ENCODE measurements around the gene ARHGAP10. TPM values are rescaled to one million over a fixed set of nuclear protein-coding genes. Genes with fewer than 3 reads are reported as not detected.
"Not testable (repeated sequence)": the region's sequence is repeated elsewhere in the genome, so short reads cannot be mapped to it uniquely, and the experiment has no call there.

Gene ARHGAP10
- total RNA-seq, 6 experiments from 2014 or later: 5.5 to 13.3 (median 10.4) TPM

DNA sequence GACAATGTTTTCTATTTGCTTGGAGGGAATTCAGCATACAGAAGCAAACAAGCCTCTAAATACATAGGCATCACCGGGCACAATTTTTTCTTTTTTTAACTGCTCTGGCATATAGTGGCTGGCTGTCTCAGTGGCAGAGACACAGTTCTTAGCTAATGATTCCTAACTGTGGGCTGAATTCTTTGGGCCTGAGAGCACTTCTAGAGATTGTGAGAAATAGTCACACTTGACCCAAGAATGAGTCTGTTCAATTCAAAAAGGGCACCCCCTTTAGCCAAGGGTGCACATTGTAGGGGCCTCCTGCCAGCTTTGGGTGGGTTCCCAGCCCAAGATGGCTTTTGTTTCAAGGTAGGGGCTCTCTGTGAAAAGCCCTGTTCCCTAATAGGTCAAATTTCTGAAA lies 345.7 kb downstream of the ARHGAP10 start:
- DNase-seq: no peak
- no peak for ATAC-seq
- WGBS (ENCODE audit: insufficient coverage, low coverage, low lambda C conversion rate, missing lambda C conversion rate): 100% methylated on average over 1 of the region's 1 CpG
- Histone ChIP-seq H3K27ac (no peak overlapping the region), H3K27me3 (no peaks in the 10 kb centered on the region), H3K4me3 (no peak overlapping the region), H3K36me3 (peaks cover 0 to 11% (median 0%) of the 10 kb centered on the region in 4 donors), H3K4me1 (no peaks in the 10 kb centered on the region), H3K9me3 (no peaks in the 10 kb centered on the region)
- no peak for TF ChIP-seq POLR2A (IDR thresholded peaks at IDR 0.05)
- TF ChIP-seq, protein P1, sequence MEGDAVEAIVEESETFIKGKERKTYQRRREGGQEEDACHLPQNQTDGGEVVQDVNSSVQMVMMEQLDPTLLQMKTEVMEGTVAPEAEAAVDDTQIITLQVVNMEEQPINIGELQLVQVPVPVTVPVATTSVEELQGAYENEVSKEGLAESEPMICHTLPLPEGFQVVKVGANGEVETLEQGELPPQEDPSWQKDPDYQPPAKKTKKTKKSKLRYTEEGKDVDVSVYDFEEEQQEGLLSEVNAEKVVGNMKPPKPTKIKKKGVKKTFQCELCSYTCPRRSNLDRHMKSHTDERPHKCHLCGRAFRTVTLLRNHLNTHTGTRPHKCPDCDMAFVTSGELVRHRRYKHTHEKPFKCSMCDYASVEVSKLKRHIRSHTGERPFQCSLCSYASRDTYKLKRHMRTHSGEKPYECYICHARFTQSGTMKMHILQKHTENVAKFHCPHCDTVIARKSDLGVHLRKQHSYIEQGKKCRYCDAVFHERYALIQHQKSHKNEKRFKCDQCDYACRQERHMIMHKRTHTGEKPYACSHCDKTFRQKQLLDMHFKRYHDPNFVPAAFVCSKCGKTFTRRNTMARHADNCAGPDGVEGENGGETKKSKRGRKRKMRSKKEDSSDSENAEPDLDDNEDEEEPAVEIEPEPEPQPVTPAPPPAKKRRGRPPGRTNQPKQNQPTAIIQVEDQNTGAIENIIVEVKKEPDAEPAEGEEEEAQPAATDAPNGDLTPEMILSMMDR (IDR thresholded peaks at IDR 0.05): no peak
- intact Hi-C loops (cut with DNase I): no loop called here

DNA sequence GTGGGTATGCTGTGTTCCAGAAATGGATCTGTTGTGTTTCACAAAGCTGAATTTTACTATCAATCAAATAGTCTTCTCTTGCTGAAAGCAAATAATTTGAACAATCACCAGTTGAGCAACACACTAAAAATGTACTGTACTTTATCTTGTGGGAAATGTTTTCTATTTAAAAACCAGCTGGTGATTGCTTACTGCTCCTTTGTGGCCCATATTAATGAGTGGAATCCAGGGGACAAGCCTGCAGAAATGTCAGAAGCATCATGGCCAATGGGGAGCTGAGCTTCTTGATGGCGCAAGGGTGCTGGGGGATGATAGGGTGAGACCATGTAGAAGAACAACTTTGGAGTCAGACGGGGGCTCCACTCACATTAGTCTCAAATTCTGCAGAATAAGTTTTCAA lies 346.2 kb downstream of the ARHGAP10 start:
- TF ChIP-seq, protein P1 (IDR thresholded peaks at IDR 0.05): no peak
- no peak for TF ChIP-seq POLR2A (IDR thresholded peaks at IDR 0.05)
- peaks cover 0 to 11% (median 0%) of the 10 kb centered on the region in 4 donors for H3K36me3 ChIP-seq
- no peaks in the 10 kb centered on the region for H3K27me3 ChIP-seq
- no peak overlapping the region for H3K4me3 ChIP-seq
- 85% methylated on average over 2 of the region's 2 CpGs for WGBS (ENCODE audit: insufficient coverage, low coverage, low lambda C conversion rate, missing lambda C conversion rate)
- no peak overlapping the region for H3K27ac ChIP-seq
- ATAC-seq: no peak
- no peaks in the 10 kb centered on the region for H3K4me1 ChIP-seq
- intact Hi-C loops (cut with DNase I): no loop called here
- DNase-seq: no peak
- H3K9me3 ChIP-seq: no peaks in the 10 kb centered on the region

DNA sequence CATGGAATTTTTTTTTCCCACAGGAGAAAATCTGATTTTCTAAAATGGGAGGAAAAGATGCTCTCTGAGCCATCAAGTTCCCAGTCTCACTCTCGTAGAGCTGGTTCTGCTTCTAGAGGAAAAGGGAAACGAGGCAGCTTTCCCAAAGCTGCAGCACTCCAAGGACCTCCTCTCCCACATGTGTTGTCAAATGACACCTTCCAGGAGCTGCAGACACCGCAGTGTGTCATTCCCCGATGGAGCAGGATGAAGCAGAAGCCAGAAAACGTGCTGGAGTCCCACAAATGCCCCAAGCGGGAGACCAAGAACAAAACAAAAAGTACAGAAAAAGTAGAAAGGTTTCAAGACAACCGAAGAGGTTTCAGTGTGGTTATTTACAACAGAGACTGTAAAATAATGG lies 348.1 kb downstream of the ARHGAP10 start:
- Histone ChIP-seq H3K36me3 (peaks cover 0 to 11% (median 0%) of the 10 kb centered on the region in 4 donors), H3K27ac (no peak overlapping the region), H3K27me3 (no peaks in the 10 kb centered on the region), H3K4me3 (no peak overlapping the region), H3K9me3 (no peaks in the 10 kb centered on the region), H3K4me1 (no peaks in the 10 kb centered on the region)
- TF ChIP-seq, protein P1 (IDR thresholded peaks at IDR 0.05): no peak
- TF ChIP-seq POLR2A (IDR thresholded peaks at IDR 0.05): no peak
- intact Hi-C loops (cut with DNase I): no loop called here
- DNase-seq (no peak), ATAC-seq (no peak)
- WGBS (ENCODE audit: insufficient coverage, low coverage, low lambda C conversion rate, missing lambda C conversion rate): 80% methylated on average over 6 of the region's 7 CpGs

DNA sequence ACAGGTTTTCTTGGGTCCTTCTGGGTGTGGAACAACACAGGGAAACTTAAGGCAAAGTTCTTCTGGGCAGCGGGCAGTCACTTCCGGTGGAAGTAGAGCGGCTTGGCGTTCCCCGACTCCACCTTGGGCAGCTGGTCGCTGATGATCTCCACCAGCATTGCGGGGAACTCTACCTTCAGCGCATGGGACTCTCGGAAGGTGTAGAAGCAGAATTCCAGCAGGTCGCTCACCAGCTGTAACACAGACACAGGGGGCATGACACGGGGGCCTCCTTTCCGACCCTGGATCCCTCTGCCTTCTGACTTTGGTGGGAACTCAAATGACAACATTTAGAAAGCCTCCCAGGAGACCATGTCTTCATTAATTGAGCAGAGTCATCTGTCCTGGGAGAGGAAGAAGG lies 349.4 kb downstream of the ARHGAP10 start:
- intact Hi-C loops (cut with DNase I): no loop called here
- H3K4me3 ChIP-seq: no peak overlapping the region
- WGBS (ENCODE audit: insufficient coverage, low coverage, low lambda C conversion rate, missing lambda C conversion rate): no CpG with 5 or more reads among the region's 12 CpGs
- no peak overlapping the region for H3K27ac ChIP-seq
- H3K27me3 ChIP-seq: no peaks in the 10 kb centered on the region
- H3K4me1 ChIP-seq: no peaks in the 10 kb centered on the region
- DNase-seq (no peak), ATAC-seq (no peak)
- H3K36me3 ChIP-seq: peaks cover 0 to 11% (median 0%) of the 10 kb centered on the region in 4 donors
- no peak for TF ChIP-seq POLR2A (IDR thresholded peaks at IDR 0.05)
- TF ChIP-seq, protein P1 (IDR thresholded peaks at IDR 0.05): no peak
- H3K9me3 ChIP-seq: no peaks in the 10 kb centered on the region

DNA sequence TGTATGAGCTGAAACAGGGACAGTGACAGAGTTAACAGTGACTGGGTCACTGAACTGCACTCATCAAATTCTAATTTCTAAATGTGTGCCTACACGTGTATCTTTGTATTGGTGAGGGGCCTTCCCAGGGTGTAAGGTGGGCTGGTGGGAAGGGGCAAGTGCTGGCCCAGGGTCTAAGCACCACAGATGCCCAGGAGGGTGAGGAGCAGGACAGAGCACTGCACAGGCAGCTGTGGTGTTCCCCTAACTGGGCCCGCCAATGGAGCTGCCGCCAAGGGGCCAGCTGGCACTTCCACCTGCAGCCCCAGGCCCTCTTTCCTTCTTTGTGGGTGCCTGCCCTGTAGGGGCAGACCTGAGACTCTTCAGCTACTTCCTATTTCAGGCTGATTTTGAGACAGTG lies 349.9 kb downstream of the ARHGAP10 start:
- no peaks in the 10 kb centered on the region for H3K4me1 ChIP-seq
- DNase-seq (no peak), ATAC-seq (peak in 1 of 4 donors; percentile 39)
- no peak for TF ChIP-seq POLR2A (IDR thresholded peaks at IDR 0.05)
- TF ChIP-seq, protein P1 (IDR thresholded peaks at IDR 0.05): no peak
- H3K36me3 ChIP-seq: peaks cover 0 to 11% (median 0%) of the 10 kb centered on the region in 4 donors
- H3K27ac ChIP-seq: no peak overlapping the region
- H3K9me3 ChIP-seq: no peaks in the 10 kb centered on the region
- no peaks in the 10 kb centered on the region for H3K27me3 ChIP-seq
- WGBS (ENCODE audit: insufficient coverage, low coverage, low lambda C conversion rate, missing lambda C conversion rate): 78% methylated on average over 1 of the region's 3 CpGs
- intact Hi-C loops (cut with DNase I): no loop called here
- no peak overlapping the region for H3K4me3 ChIP-seq

DNA sequence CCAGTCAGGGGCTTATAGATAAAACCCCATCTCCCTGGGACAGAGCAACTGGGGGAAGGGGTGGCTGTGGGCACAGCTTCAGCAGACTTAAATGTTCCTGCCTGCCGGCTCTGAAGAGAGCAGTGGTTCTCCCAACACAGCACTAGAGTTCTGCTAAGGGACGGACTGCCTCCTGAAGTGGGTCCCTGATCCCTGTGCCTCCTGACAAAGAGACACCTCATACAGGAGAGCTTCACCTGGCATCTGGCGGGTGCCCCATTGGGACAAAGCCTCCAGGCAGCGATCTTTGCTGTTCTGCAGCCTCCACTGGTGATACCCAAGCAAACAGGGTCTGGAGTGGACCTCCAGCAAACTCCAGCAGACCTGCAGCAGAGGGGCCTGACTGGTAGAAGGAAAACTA lies 351.2 kb downstream of the ARHGAP10 start:
- H3K4me1 ChIP-seq; H3K9me3 ChIP-seq; H3K4me3 ChIP-seq; ATAC-seq; H3K27ac ChIP-seq; intact Hi-C loops (cut with DNase I); DNase-seq; H3K27me3 ChIP-seq: not testable (repeated sequence)
- WGBS (ENCODE audit: insufficient coverage, low coverage, low lambda C conversion rate, missing lambda C conversion rate): no CpG with 5 or more reads among the region's 4 CpGs
- H3K36me3 ChIP-seq: peaks cover 0 to 11% (median 0%) of the 10 kb centered on the region in 4 donors

All from right lobe of liver (tissue), 6 donors.